ENCODE data around the gene MAPK7. TPM values are rescaled to one million over a fixed set of nuclear protein-coding genes. Genes with fewer than 3 reads are reported as not detected.

Gene MAPK7
- total and polyA plus RNA-seq, 9 of the 15 experiments (the other 6 are each of a cell fraction or from before 2014, with no cell fraction given), result 0.46 to 7.5 (median 2.5) TPM

GRCh38 chr17:19402171-19402570, 23.9 kb downstream of the MAPK7 start (continued):
- no peak for TF ChIP-seq RBM22 (IDR thresholded peaks at IDR 0.05; ENCODE audit: low read depth, low read length, poor library complexity, severe bottlenecking)
- no peak for TF ChIP-seq SLC30A9 (CRISPR knock-in tag; IDR thresholded peaks at IDR 0.05)
- no peak for TF ChIP-seq MTA1 (IDR thresholded peaks at IDR 0.05; ENCODE audit: borderline replicate concordance)
- TF ChIP-seq NR4A1 (CRISPR knock-in tag; IDR thresholded peaks at IDR 0.05), result no peak
- no peak for TF ChIP-seq NR4A1 (tag; IDR thresholded peaks at IDR 0.05)

GRCh38 chr17:19403021-19403420, 24.7 kb downstream of the MAPK7 start:
- no peaks in the 10 kb centered on the region for H3K9me1 ChIP-seq (ENCODE audit: control insufficient read depth, insufficient read depth, low read length)
- no peak overlapping the region for H3K27ac ChIP-seq (ENCODE audit: extremely low read depth, low read depth, low read length)
- no TSS peak for BruUV-seq (replicated peaks)
- no peaks in the 10 kb centered on the region for H3K9me3 ChIP-seq (replicated peaks; ENCODE audit: control insufficient read depth, insufficient read depth, low read depth, low read length)
- no peak overlapping the region for H3K9ac ChIP-seq (ENCODE audit: insufficient read depth in 1 of 2, low read depth in 2 of 2, low read length in 2 of 2)
- DNase-seq (ENCODE audit: extremely low read depth in 1 of 4, low spot score in 3 of 4), result no peak
- peaks cover 0 to 10% of the 10 kb centered on the region in 2 experiments; a peak in 1 of 5 replicates for H3K27me3 ChIP-seq (ENCODE audit: control insufficient read depth in 2 of 2, insufficient read depth in 2 of 2, low read length in 2 of 2)
- TF ChIP-seq ILF3 (IDR thresholded peaks at IDR 0.05; ENCODE audit: borderline replicate concordance), result no peak
- TF ChIP-seq BCL6 (CRISPR knock-in tag; IDR thresholded peaks at IDR 0.05), result no peak
- no peak for TF ChIP-seq OTX1 (CRISPR knock-in tag; IDR thresholded peaks at IDR 0.05)
- TF ChIP-seq EZH2 (IDR thresholded peaks at IDR 0.05; ENCODE audit: borderline replicate concordance, low read depth, low read length), result no peak
- no peak for TF ChIP-seq SFPQ (IDR thresholded peaks at IDR 0.05; ENCODE audit: low read depth, low read length)
- TF ChIP-seq ZC3H4 (CRISPR knock-in tag; IDR thresholded peaks at IDR 0.05; ENCODE audit: borderline replicate concordance), result no peak
- FAIRE-seq, result no peak
- no peak overlapping the region for H3K4me2 ChIP-seq (ENCODE audit: insufficient read depth, low read length)
- intact Hi-C loops (cut with micrococcal nuclease) (no loop called here), in situ Hi-C loops (cut with MboI) (no loop called here)
- H4K20me1 ChIP-seq (replicated peaks; ENCODE audit: control insufficient read depth, insufficient read depth, low read length), result no peaks in the 10 kb centered on the region
- no peaks in the 10 kb centered on the region for H3K36me3 ChIP-seq (ENCODE audit: control insufficient read depth, insufficient read depth, low read length)
- H3K4me1 ChIP-seq (replicated peaks in 1 of 2; ENCODE audit: control insufficient read depth in 2 of 2, insufficient read depth in 2 of 2, low read length in 2 of 2), result no peaks in the 10 kb centered on the region; a peak in 1 of 5 replicates
- H3K79me2 ChIP-seq (ENCODE audit: control insufficient read depth, insufficient read depth, low read length), result no peaks in the 10 kb centered on the region
- CTCF ChIA-PET (ENCODE audit: low intra/inter-chr PET ratio), result no interaction called here
- H3K4me3 ChIP-seq, result no peak overlapping the region
- H2AFZ ChIP-seq (ENCODE audit: low read depth, low read length), result no peak overlapping the region
- POLR2A ChIA-PET, result interaction anchor here (0.6 kb wide), 1 partner anchor 76 kb away, joined by 3 read pairs; no protein-coding TSS in a partner anchor
- no peak for ATAC-seq
- 3% methylated on average over 4 of the region's 4 CpGs for WGBS (ENCODE audit: insufficient coverage, low coverage, missing lambda C conversion rate)

Data from K562 (cell line).